ENCODE data around the gene TRAPPC10. TPM values are rescaled to one million over a fixed set of nuclear protein-coding genes. Genes with fewer than 3 reads are reported as not detected.
A peak's percentile ranks its signal among the peaks of the same experiment; 100 is the strongest.

Gene TRAPPC10
- total RNA-seq, 2 donors from 2014 or later = 53.5 to 72.6 TPM

DNA sequence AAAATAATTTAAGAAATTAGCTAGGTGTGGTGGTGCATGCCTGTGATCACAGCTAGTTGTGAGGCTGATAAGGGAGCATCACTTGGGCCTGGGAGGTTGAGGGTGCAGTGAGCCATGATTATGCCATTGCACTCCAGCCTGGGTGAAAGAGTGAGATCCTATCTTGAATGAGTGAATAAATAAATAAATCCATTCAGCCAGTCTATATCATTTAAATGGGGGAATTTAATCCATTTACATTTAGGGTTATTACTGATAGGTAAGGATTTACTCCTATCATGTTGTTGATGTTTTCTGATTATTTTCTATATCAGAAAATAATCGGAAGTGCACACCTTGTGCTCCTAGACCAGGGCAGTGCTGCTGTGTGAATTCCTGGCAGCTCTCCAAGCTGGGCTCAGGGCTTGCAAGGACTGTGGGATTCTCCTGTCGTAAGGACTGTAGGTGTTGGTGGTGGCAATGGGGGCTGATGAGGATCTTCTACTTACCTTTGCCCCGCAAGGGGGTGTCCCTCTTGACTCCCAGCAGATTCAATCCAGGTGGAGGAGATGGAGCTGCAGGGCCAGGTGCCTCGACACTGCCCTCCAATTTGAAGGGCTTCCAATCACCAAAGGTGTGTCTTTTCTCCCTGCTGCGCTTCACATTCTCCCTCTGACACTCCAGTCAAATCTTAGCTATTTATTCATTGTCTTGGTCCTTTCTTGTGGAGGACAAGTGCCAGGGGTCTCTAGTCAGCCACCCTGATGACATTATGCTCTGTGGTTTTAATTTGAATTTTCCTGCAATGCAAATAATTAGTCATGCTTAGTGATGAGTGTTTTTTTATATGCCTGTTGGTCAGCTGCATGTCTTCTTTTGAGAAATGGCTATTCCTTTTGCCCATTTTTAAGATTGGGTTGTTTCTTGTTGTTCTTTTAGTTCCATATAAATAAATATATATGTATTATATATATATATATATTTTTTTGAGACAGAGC, 14.1 kb upstream of the TRAPPC10 start:
- H3K9me3 Mint-ChIP-seq = no peaks in the 10 kb centered on the region
- H3K4me1 Mint-ChIP-seq (ENCODE audit: low read depth) = no peaks in the 10 kb centered on the region
- no peaks in the 10 kb centered on the region for H3K36me3 Mint-ChIP-seq (ENCODE audit: insufficient read depth in 2 of 2)
- no peak overlapping the region for H3K27ac Mint-ChIP-seq
- no peaks in the 10 kb centered on the region for H3K27me3 Mint-ChIP-seq (ENCODE audit: low read depth)
- H3K4me3 Mint-ChIP-seq = no peak overlapping the region
- ATAC-seq (replicated peaks in 1 of 2) (no peak), DNase-seq (no peak)

DNA sequence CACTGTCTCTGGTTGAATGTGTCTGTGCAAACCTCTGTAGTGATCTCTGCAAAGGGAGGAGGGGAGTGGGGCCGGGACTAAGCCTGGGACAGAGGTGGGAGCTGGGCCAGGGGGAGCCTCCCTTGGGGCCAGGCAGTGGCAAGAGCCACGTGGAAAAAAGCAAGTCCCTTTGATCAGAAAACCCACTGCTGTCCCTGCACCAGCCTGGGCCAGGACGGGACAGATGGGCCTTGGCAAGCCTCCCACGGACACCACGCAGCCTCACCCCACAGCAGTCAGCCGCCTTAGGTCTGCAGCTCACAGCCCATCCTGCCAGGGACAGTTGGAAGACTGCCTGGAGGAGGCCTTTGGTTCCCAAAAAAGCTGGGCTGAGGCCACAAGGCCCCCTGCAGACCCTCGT, 11.7 kb upstream of the TRAPPC10 start:
- Mint-ChIP-seq H3K27ac (no peak overlapping the region), H3K9me3 (no peaks in the 10 kb centered on the region), H3K27me3 (ENCODE audit: low read depth) (no peaks in the 10 kb centered on the region), H3K36me3 (ENCODE audit: insufficient read depth in 2 of 2) (no peaks in the 10 kb centered on the region), H3K4me3 (no peak overlapping the region), H3K4me1 (ENCODE audit: low read depth) (no peaks in the 10 kb centered on the region)
- no peak for ATAC-seq (replicated peaks in 1 of 2)
- no peak for DNase-seq

DNA sequence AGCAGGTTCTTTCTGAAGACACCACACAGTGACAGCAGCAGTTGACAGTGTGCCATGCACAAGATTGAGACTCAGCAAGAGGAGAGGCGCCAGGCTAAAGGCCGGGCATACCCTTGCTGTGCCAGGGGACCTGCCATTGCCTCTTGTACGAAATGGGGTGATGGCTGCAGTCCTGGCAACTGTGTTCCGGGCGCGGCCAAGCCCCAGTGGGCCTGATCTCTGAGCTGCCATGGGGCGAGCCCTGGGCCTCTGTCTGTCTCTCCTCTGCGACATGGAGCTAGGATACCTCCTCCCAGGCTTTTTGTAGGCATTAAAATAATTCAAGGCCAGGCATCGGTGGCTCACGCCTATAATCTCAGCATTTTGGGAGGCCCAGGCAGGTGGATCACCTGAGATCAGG, 9.6 kb upstream of the TRAPPC10 start:
- ATAC-seq (replicated peaks in 1 of 2) (no peak), DNase-seq (no peak)
- no peak overlapping the region for H3K4me3 Mint-ChIP-seq
- no peaks in the 10 kb centered on the region for H3K27me3 Mint-ChIP-seq (ENCODE audit: low read depth)
- no peaks in the 10 kb centered on the region for H3K4me1 Mint-ChIP-seq (ENCODE audit: low read depth)
- H3K9me3 Mint-ChIP-seq = no peaks in the 10 kb centered on the region
- H3K36me3 Mint-ChIP-seq (ENCODE audit: insufficient read depth in 2 of 2) = no peaks in the 10 kb centered on the region
- H3K27ac Mint-ChIP-seq = no peak overlapping the region

DNA sequence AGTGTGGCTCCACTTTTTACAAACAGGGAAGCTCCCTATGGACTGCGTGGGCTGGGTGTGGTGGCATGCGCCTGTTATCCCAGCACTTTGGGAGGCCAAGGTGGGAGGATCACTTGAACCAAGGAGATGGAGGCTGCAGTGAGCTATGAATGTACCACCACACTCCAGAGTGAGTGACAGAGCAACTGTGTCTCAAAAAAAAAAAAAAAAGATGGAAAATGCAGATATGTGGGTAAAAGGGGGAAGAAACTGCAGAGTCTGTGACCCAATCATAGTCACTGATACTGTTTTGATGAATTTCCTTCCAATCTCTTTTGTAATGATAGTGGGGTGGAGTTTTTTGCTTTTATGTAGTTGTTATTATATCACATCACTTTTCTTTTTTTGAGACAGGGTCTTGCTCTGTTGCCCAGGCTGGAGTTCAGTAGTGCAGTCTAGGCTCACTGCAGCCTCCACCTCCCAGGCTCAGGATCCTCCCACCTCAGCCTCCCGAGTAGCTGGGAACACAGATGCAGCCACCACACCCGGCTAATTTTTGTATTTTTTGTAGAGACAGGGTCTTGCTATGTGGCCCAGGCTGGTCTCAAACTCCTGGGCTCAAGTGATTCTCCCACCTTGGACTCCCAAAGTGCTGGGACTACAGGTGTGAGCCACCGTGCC, 8.7 kb upstream of the TRAPPC10 start:
- Mint-ChIP-seq H3K9me3 (no peaks in the 10 kb centered on the region), H3K4me3 (no peak overlapping the region)

DNA sequence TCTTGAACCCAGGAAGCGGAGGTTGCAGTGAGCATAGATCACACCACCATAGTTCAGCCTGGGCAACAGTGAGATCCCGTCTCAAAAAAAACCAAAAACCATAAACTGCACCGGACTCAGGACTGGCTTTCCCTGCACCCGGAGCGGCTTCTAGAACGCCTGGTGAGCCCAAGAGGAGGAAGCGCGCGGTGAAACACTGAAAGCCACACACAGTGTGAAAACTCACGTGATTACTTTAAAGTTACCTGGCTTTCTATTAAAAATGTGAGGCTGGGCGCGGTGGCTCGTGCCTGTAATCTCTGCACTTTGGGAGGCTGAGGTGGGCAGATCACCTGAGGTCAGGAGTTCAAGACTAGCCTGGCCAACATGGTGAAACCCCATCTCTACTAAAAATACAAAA, 7.0 kb upstream of the TRAPPC10 start:
- H3K9me3 Mint-ChIP-seq = no peaks in the 10 kb centered on the region
- ATAC-seq (replicated peaks in 1 of 2) = no peak
- no peak overlapping the region for H3K27ac Mint-ChIP-seq
- H3K36me3 Mint-ChIP-seq (ENCODE audit: insufficient read depth in 2 of 2) = no peaks in the 10 kb centered on the region
- no peaks in the 10 kb centered on the region for H3K27me3 Mint-ChIP-seq (ENCODE audit: low read depth)
- no peaks in the 10 kb centered on the region for H3K4me1 Mint-ChIP-seq (ENCODE audit: low read depth)
- no peak overlapping the region for H3K4me3 Mint-ChIP-seq
- DNase-seq = no peak

More for the DNA sequence above, 8.7 kb upstream of the TRAPPC10 start:
- Mint-ChIP-seq H3K27ac (no peak overlapping the region), H3K27me3 (ENCODE audit: low read depth) (no peaks in the 10 kb centered on the region), H3K36me3 (ENCODE audit: insufficient read depth in 2 of 2) (no peaks in the 10 kb centered on the region), H3K4me1 (ENCODE audit: low read depth) (no peaks in the 10 kb centered on the region)
- DNase-seq (no peak), ATAC-seq (replicated peaks in 1 of 2) (no peak)

DNA sequence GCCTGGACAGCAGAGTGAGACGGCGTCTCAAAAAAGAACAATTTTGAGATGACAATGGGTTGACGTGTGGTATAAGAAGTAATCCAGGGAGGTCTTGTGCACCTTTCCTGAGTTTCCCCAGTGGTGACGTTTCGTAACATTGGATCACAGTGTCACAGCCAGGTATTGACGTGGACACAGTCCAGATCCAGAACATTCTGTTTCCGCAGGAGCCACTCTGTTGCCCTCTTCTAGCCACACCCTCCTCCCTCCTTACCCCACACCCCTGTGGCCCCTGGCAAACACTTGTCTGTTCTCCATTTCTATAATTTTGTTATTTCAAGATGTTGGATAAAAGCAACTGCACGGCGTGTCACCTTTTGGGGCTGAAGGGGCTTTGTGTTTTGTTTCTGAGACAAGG, 6.5 kb upstream of the TRAPPC10 start:
- ATAC-seq (replicated peaks in 1 of 2) (no peak), DNase-seq (no peak)
- no peaks in the 10 kb centered on the region for H3K36me3 Mint-ChIP-seq (ENCODE audit: insufficient read depth in 2 of 2)
- no peak overlapping the region for H3K27ac Mint-ChIP-seq
- H3K27me3 Mint-ChIP-seq (ENCODE audit: low read depth) = no peaks in the 10 kb centered on the region
- H3K4me3 Mint-ChIP-seq = no peak overlapping the region
- no peaks in the 10 kb centered on the region for H3K9me3 Mint-ChIP-seq
- no peaks in the 10 kb centered on the region for H3K4me1 Mint-ChIP-seq (ENCODE audit: low read depth)

DNA sequence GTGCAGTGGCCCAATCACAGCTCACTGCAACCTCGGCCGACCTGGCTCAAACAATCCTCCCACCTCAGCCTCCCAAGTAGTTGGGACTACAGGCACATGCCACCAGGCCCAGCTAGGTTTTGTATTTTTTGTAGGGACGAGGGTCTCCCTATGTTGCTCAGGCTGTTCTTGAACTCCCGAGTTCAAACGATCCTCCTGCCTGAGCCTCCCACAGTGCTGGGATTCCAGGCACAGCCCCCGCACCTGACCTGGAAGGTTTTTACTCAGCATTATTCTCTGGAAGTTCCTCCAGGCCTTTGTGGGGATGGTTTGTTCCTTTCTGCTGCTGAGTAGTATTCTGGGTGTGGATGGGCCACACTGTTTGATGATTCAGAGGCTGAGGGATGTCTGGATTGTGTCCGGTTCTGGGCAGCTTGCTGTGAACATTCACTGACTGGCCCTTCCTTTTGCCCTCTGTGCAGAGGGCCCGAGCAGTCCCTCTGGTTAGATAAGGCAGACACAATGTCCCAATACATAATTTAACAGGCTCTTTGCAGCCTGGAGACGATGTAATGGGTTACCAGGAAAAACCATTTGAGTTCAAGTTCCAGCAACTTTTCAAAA, 6.0 kb upstream of the TRAPPC10 start:
- H3K9me3 Mint-ChIP-seq = no peaks in the 10 kb centered on the region
- H3K36me3 Mint-ChIP-seq (ENCODE audit: insufficient read depth in 2 of 2) = no peaks in the 10 kb centered on the region
- H3K4me1 Mint-ChIP-seq (ENCODE audit: low read depth) = peaks cover 2% of the 10 kb centered on the region
- no peak overlapping the region for H3K27ac Mint-ChIP-seq
- DNase-seq = no peak
- no peaks in the 10 kb centered on the region for H3K27me3 Mint-ChIP-seq (ENCODE audit: low read depth)
- H3K4me3 Mint-ChIP-seq = no peak overlapping the region
- no peak for ATAC-seq (replicated peaks in 1 of 2)

DNA sequence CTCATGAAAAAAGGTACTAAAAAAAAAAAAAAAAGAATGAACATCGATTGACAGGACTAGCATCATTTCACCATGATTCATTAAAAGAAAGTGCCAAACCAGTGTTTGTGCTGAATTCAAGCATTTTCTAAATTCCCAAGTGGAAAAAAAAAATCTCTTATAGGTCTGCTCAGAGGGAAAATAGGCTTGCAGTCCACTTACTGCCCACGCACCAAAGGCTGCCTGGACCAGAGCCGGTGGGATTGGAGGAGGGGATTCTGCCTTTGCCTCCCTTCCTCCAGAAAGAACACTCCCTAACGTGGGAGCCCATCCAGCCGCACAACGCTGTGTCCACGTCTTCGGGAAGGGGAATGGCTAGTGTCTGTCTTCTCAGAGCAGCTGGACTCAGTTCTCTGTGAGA, 5.5 kb upstream of the TRAPPC10 start:
- DNase-seq (no peak), ATAC-seq (replicated peaks in 1 of 2) (no peak)
- no peak overlapping the region for H3K4me3 Mint-ChIP-seq
- H3K36me3 Mint-ChIP-seq (ENCODE audit: insufficient read depth in 2 of 2) = peaks cover 0 to 2% of the 10 kb centered on the region in 2 donors
- H3K4me1 Mint-ChIP-seq (ENCODE audit: low read depth) = peaks cover 6% of the 10 kb centered on the region
- no peaks in the 10 kb centered on the region for H3K9me3 Mint-ChIP-seq
- H3K27ac Mint-ChIP-seq = no peak overlapping the region
- H3K27me3 Mint-ChIP-seq (ENCODE audit: low read depth) = no peaks in the 10 kb centered on the region

DNA sequence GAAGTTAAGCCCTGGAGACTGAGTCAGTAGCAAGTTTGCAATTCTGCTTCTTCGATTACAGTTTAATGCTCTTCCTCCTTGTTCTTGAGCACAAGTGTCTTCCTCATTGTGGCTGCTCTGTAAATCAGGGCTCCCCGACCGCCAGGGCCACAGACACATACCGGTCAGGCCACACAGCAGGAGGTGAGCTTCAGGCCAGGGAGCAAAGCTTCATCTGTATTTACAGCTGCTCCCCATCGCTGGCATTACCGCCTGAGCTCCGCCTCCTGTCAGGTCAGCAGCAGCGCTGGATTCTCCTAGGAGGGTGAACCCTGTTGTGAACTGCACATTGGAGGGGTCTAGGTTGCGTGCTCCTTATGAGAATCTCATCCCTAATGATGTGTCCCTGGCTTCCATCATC, 1.7 kb upstream of the TRAPPC10 start:
- ATAC-seq (replicated peaks in 1 of 2) (no peak), DNase-seq (no peak)
- H3K27me3 Mint-ChIP-seq (ENCODE audit: low read depth) = no peaks in the 10 kb centered on the region
- H3K4me1 Mint-ChIP-seq (ENCODE audit: low read depth) = peaks cover 27% of the 10 kb centered on the region
- peaks cover 0 to 6% of the 10 kb centered on the region in 2 donors for H3K36me3 Mint-ChIP-seq (ENCODE audit: insufficient read depth in 2 of 2)
- peak overlapping the region in 1 of 2 donors; percentile 16 for H3K4me3 Mint-ChIP-seq
- H3K27ac Mint-ChIP-seq = no peak overlapping the region
- no peaks in the 10 kb centered on the region for H3K9me3 Mint-ChIP-seq

DNA sequence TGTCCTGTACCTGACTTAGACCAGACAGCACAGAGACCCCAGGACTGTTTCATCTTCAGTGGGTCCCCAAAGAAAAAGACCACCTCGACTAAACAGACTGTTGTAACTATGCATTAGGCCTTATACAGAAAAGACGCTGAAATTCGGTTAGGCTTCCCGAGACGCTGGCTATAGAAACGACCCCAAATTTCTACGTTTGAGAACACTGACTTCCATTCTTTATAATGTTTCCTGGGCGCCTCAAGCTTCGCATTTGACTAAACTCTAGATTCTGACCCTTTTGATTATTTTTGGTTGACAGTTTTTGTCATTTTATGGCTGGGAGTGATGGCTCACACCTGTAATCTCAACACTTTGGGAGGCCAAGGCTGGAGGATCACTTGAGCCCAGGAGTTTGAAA, 986 bp upstream of the TRAPPC10 start:
- ATAC-seq (replicated peaks in 1 of 2) (no peak), DNase-seq (no peak)
- Mint-ChIP-seq H3K27me3 (ENCODE audit: low read depth) (no peaks in the 10 kb centered on the region), H3K27ac (peak overlapping the region; percentile 97), H3K36me3 (ENCODE audit: insufficient read depth in 2 of 2) (peaks cover 0 to 6% of the 10 kb centered on the region in 2 donors), H3K9me3 (no peaks in the 10 kb centered on the region), H3K4me1 (ENCODE audit: low read depth) (peaks cover 34% of the 10 kb centered on the region), H3K4me3 (peak overlapping the region; percentile 90 to 97)

DNA sequence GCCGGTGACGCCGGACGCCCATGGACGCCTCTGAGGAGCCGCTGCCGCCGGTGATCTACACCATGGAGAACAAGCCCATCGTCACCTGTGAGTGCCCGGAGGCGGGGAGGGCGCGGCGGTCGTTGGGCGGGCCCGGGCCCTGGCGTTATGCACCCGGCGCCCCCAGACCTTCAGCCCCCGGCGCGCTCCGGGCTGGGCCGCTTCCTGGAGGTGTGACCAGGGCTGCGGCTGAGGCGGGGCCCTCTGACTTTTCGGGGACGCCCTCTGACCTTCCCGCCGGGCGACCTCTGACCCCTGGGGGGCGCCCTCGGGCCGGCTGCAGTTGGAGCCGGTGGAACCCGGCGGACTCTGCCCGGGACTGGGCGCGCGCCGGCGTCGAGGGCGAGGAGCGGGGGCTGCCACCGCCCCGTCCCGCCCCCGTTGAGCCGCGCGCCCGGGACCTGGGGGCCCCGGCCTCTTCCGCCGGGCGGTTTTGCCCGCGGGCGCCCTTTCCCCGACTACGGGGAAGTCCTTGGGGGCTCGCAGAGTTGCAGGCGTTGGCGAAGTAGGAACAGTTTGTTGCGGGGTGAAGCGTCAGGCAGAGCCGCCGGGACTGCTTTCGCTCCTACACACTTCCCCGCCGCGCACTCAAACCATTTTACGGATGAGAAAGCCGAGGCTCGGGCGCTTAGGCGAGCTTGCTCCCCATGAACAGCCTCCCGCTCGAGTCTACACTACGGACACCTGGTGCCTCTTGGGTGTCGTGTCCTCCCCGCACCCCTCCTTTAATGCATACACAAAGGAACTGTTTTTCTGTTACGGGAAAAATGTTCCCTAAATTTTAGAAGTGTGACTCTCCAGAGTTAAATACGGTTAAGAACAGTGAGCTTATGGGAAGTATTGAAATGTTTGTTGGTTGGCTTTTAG, 618 bp downstream of the TRAPPC10 start:
- Mint-ChIP-seq H3K4me1 (ENCODE audit: low read depth) (peaks cover 50% of the 10 kb centered on the region), H3K4me3 (peak overlapping the region; percentile 83 to 92), H3K9me3 (no peaks in the 10 kb centered on the region), H3K27me3 (ENCODE audit: low read depth) (no peaks in the 10 kb centered on the region), H3K27ac (peak overlapping the region; percentile 90), H3K36me3 (ENCODE audit: insufficient read depth in 2 of 2) (peaks cover 0 to 6% of the 10 kb centered on the region in 2 donors)
- ATAC-seq (replicated peaks in 1 of 2) = peak; percentile 86
- DNase-seq = peak; percentile 92 to 93

DNA sequence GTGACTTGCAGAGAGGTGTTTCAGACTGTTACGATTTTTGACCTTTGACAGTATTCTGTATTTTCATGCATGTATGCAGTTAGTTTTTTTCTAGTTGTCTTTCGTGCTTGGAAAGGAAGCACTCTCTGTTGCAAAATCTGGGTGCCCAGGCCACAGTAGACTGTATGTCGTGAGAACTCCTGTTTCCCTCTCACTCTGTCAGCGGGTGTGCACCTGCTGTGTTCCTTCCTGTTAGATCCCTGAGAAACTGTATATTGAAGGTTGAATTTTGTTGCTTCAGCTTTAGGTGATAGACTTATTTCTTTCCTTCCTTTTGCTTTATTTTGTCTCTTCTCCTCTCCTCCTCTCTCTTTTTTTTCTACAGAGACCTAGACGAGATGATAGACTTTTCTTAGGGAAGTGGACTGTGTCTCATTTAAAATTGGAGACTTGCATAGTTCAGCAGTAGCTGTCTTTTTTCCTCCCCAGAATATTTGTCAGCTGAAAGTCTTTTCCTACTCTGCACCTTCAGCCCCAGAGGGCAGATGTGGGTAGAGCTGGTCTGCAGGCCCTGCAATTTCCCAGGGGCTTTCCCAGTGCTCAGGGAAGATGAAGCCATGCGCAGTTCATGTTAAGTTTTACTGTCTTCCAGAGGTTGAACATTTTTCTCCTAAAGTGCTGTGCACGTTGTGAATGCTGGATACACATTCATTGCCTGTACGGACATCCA, 1.4 kb downstream of the TRAPPC10 start:
- peaks cover 0 to 6% of the 10 kb centered on the region in 2 donors for H3K36me3 Mint-ChIP-seq (ENCODE audit: insufficient read depth in 2 of 2)
- H3K4me3 Mint-ChIP-seq = peak overlapping the region; percentile 83 to 92
- peak overlapping the region; percentile 90 for H3K27ac Mint-ChIP-seq
- H3K4me1 Mint-ChIP-seq (ENCODE audit: low read depth) = peaks cover 58% of the 10 kb centered on the region
- DNase-seq = peak; percentile 33 to 45
- no peaks in the 10 kb centered on the region for H3K27me3 Mint-ChIP-seq (ENCODE audit: low read depth)
- no peak for ATAC-seq (replicated peaks in 1 of 2)
- H3K9me3 Mint-ChIP-seq = no peaks in the 10 kb centered on the region

Measured in activated T-cell treated with anti-CD3 and anti-CD28 coated beads, Interleukin-2, amount 50 U/mL, for 72 hours (primary cell).